Ectodermal cell (in vitro differentiated cells): Measurements from ENCODE around the gene SYVN1.

Source experiments
- H3K27ac ChIP-seq: 2 replicates; pipeline ENCODE4 v1.7.0; 2013; ENCODE audit warnings: mild to moderate bottlenecking, low read depth, low read length; ENCODE audit not compliant: insufficient read depth, poor library complexity, severe bottlenecking
- H3K27me3 ChIP-seq: 2 replicates; pipeline ENCODE4 v1.7.0; 2013; ENCODE audit warnings: mild to moderate bottlenecking, low read length; ENCODE audit not compliant: insufficient read depth, control insufficient read depth, poor library complexity, severe bottlenecking
- H3K36me3 ChIP-seq: one replicate; pipeline ENCODE4 v1.7.0; 2013; ENCODE audit warnings: low read length; ENCODE audit not compliant: control insufficient read depth, insufficient read depth
- H3K4me1 ChIP-seq: one replicate; pipeline ENCODE4 v1.7.0; 2013; ENCODE audit warnings: low read length; ENCODE audit not compliant: control insufficient read depth, insufficient read depth
- H3K4me3 ChIP-seq: 2 replicates; pipeline ENCODE4 v1.7.0; 2013; ENCODE audit warnings: low read depth, low read length, control low read depth; ENCODE audit not compliant: insufficient read depth
- H3K9me3 ChIP-seq: 2 replicates; pipeline ENCODE4 v1.7.0; 2013; ENCODE audit warnings: mild to moderate bottlenecking, low read length, moderate library complexity; ENCODE audit not compliant: control insufficient read depth
- WGBS, 2 experiments: methylation state at CpG; one replicate each; pipeline ENCODE4 v1.1.7; 2013; ENCODE audit warnings: missing lambda C conversion rate in 2 of 2; 5-methylcytosine and 5-hydroxymethylcytosine counted together

Gene SYVN1

GRCh38 chr11:65167656-65168055 lies 33.3 kb upstream of the SYVN1 start:
- no peaks in the 10 kb centered on the region for H3K4me1 ChIP-seq
- H3K4me3 ChIP-seq = no peak overlapping the region
- no peaks in the 10 kb centered on the region for H3K9me3 ChIP-seq
- no peak overlapping the region for H3K27ac ChIP-seq
- no peaks in the 10 kb centered on the region for H3K27me3 ChIP-seq
- WGBS, 2 experiments = 92 to 94% methylated on average over 3 of the region's 3 CpGs
- H3K36me3 ChIP-seq = no peaks in the 10 kb centered on the region

- H3K9me3 ChIP-seq = no peaks in the 10 kb centered on the region
- H3K27ac ChIP-seq = no peak overlapping the region
- no peaks in the 10 kb centered on the region for H3K36me3 ChIP-seq
- 92 to 99% methylated on average over 2 of the region's 3 CpGs for WGBS, 2 experiments
- H3K27me3 ChIP-seq = no peaks in the 10 kb centered on the region
- no peaks in the 10 kb centered on the region for H3K4me1 ChIP-seq
- no peak overlapping the region for H3K4me3 ChIP-seq
Measured at GRCh38 chr11:65166893-65167292, 32.6 kb upstream of the SYVN1 start.

GRCh38 chr11:65165410-65166317 lies 31.3 kb upstream of the SYVN1 start:
- Histone ChIP-seq H3K4me1 (no peaks in the 10 kb centered on the region), H3K36me3 (no peaks in the 10 kb centered on the region), H3K27me3 (no peaks in the 10 kb centered on the region), H3K9me3 (no peaks in the 10 kb centered on the region), H3K4me3 (no peak overlapping the region), H3K27ac (no peak overlapping the region)
- 91% methylated on average over 30 of the region's 31 CpGs for WGBS, 2 experiments

GRCh38 chr11:65163684-65164083 lies 29.4 kb upstream of the SYVN1 start:
- no peak overlapping the region for H3K27ac ChIP-seq
- H3K9me3 ChIP-seq = no peaks in the 10 kb centered on the region
- no peak overlapping the region for H3K4me3 ChIP-seq
- WGBS, 2 experiments = 86 to 96% methylated on average over 1 to 2 of the region's 2 CpGs
- no peaks in the 10 kb centered on the region for H3K4me1 ChIP-seq
- H3K36me3 ChIP-seq = no peaks in the 10 kb centered on the region
- H3K27me3 ChIP-seq = no peaks in the 10 kb centered on the region

GRCh38 chr11:65160643-65161042 lies 26.3 kb upstream of the SYVN1 start:
- Histone ChIP-seq H3K27me3 (no peaks in the 10 kb centered on the region), H3K4me3 (no peak overlapping the region), H3K4me1 (no peaks in the 10 kb centered on the region), H3K27ac (no peak overlapping the region), H3K36me3 (no peaks in the 10 kb centered on the region), H3K9me3 (no peaks in the 10 kb centered on the region)
- 76 to 84% methylated on average over 2 to 3 of the region's 3 CpGs for WGBS, 2 experiments

GRCh38 chr11:65159012-65159411 lies 24.7 kb upstream of the SYVN1 start:
- Histone ChIP-seq H3K9me3 (no peaks in the 10 kb centered on the region), H3K27ac (no peak overlapping the region), H3K4me1 (no peaks in the 10 kb centered on the region), H3K4me3 (no peak overlapping the region), H3K27me3 (no peaks in the 10 kb centered on the region), H3K36me3 (no peaks in the 10 kb centered on the region)
- WGBS, 2 experiments = 93 to 98% methylated on average over 4 to 5 of the region's 5 CpGs

GRCh38 chr11:65157336-65157735 lies 23.0 kb upstream of the SYVN1 start:
- no peak overlapping the region for H3K27ac ChIP-seq
- no peak overlapping the region for H3K4me3 ChIP-seq
- 90% methylated on average over 3 of the region's 3 CpGs for WGBS, 2 experiments
- no peaks in the 10 kb centered on the region for H3K9me3 ChIP-seq
- no peaks in the 10 kb centered on the region for H3K36me3 ChIP-seq
- no peaks in the 10 kb centered on the region for H3K4me1 ChIP-seq
- no peaks in the 10 kb centered on the region for H3K27me3 ChIP-seq

GRCh38 chr11:65156926-65157325 lies 22.6 kb upstream of the SYVN1 start:
- Histone ChIP-seq H3K4me1 (no peaks in the 10 kb centered on the region), H3K9me3 (no peaks in the 10 kb centered on the region), H3K36me3 (no peaks in the 10 kb centered on the region), H3K27ac (no peak overlapping the region), H3K27me3 (no peaks in the 10 kb centered on the region), H3K4me3 (no peak overlapping the region)
- WGBS, 2 experiments = 89 to 92% methylated on average over 3 of the region's 3 CpGs

- WGBS, 2 experiments = 81 to 98% methylated on average over 3 of the region's 3 CpGs
- Histone ChIP-seq H3K27me3 (no peaks in the 10 kb centered on the region), H3K4me3 (no peak overlapping the region), H3K4me1 (no peaks in the 10 kb centered on the region), H3K36me3 (no peaks in the 10 kb centered on the region), H3K9me3 (no peaks in the 10 kb centered on the region), H3K27ac (no peak overlapping the region)
Measured at GRCh38 chr11:65156256-65156655, 21.9 kb upstream of the SYVN1 start.

GRCh38 chr11:65152122-65152521 lies 17.8 kb upstream of the SYVN1 start:
- no peak overlapping the region for H3K27ac ChIP-seq
- no peak overlapping the region for H3K4me3 ChIP-seq
- WGBS, 2 experiments = 90 to 92% methylated on average over 2 of the region's 2 CpGs
- H3K27me3 ChIP-seq = no peaks in the 10 kb centered on the region
- no peaks in the 10 kb centered on the region for H3K36me3 ChIP-seq
- no peaks in the 10 kb centered on the region for H3K4me1 ChIP-seq
- no peaks in the 10 kb centered on the region for H3K9me3 ChIP-seq
